ENCODE data around the gene HK2. TPM values are rescaled to one million over a fixed set of nuclear protein-coding genes. Genes with fewer than 3 reads are reported as not detected.

HK2 gene
- polyA plus RNA-seq, 2 donors: 11.8 to 18.0 TPM

DNA sequence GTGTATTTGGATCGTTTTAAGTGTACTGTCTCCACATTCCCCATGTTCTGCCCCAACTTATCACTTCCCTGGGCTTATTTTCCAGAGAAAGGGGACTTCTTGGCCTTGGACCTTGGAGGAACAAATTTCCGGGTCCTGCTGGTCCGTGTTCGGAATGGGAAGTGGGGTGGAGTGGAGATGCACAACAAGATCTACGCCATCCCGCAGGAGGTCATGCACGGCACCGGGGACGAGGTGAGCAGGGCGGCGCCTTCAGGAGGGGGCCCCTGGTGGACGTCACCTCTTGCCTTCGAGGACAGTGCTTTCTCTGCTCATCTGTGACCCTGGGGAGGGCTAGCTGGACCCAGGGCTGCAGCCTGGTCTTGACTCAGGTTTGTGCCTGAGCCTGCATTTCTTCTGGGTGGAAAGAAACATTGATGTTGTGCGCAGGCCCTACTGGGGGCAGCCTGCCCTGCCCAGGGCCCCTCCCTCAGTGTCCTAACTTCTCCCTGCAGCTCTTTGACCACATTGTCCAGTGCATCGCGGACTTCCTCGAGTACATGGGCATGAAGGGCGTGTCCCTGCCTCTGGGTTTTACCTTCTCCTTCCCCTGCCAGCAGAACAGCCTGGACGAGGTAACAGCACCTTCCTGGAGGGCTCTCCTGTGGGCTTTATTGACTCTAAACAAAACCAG, 47.8 kb downstream of the HK2 start:
- whole genome bisulfite sequencing, 2 donors: 89 to 92% methylated on average over 19 of the region's 19 CpGs
- Histone ChIP-seq H3K27me3 (ENCODE audit: control insufficient read depth in 1 of 2, insufficient read depth in 2 of 2, low read length in 2 of 2) (no peaks in the 10 kb centered on the region), H3K4me3 (ENCODE audit: low read depth in 1 of 2, low read length in 2 of 2) (no peak overlapping the region), H3K4me1 (ENCODE audit: control insufficient read depth in 2 of 2, insufficient read depth in 2 of 2, low read length in 1 of 2) (no peaks in the 10 kb centered on the region), H3K27ac (ENCODE audit: low read depth in 2 of 2, low read length in 1 of 2) (no peak overlapping the region), H3K9me3 (ENCODE audit: control insufficient read depth in 2 of 2, insufficient read depth in 1 of 2, low read depth in 1 of 2, low read length in 1 of 2) (no peaks in the 10 kb centered on the region), H3K36me3 (ENCODE audit: control insufficient read depth in 2 of 2, insufficient read depth in 2 of 2, low read length in 1 of 2) (peaks cover 10 to 50% of the 10 kb centered on the region in 2 donors)

DNA sequence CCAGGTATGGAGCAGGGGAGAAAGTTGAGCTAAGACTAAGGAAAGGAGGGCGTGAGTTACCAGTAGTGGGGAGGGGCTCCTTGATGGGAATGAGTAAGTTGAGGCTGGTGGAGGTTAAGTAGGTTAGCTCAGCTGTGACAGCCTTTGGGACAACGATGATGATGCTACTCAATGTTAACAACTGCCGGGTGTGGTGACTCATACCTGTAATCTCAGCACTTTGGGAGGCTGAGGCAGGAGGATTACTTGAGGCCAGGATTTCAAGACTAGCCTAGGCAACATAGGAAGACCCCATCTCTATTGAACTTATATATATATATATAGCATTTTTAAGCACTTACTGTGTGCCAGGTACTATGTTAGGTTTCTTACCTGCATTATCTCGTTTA, 48.4 kb downstream of the HK2 start:
- Histone ChIP-seq H3K9me3 (ENCODE audit: control insufficient read depth in 2 of 2, insufficient read depth in 1 of 2, low read depth in 1 of 2, low read length in 1 of 2) (no peaks in the 10 kb centered on the region), H3K4me1 (ENCODE audit: control insufficient read depth in 2 of 2, insufficient read depth in 2 of 2, low read length in 1 of 2) (no peaks in the 10 kb centered on the region), H3K27ac (ENCODE audit: low read depth in 2 of 2, low read length in 1 of 2) (no peak overlapping the region), H3K27me3 (ENCODE audit: control insufficient read depth in 1 of 2, insufficient read depth in 2 of 2, low read length in 2 of 2) (no peaks in the 10 kb centered on the region), H3K4me3 (ENCODE audit: low read depth in 1 of 2, low read length in 2 of 2) (no peak overlapping the region), H3K36me3 (ENCODE audit: control insufficient read depth in 2 of 2, insufficient read depth in 2 of 2, low read length in 1 of 2) (peaks cover 10 to 50% of the 10 kb centered on the region in 2 donors)
- 85 to 87% methylated on average over 4 of the region's 4 CpGs for WGBS, 2 donors

DNA sequence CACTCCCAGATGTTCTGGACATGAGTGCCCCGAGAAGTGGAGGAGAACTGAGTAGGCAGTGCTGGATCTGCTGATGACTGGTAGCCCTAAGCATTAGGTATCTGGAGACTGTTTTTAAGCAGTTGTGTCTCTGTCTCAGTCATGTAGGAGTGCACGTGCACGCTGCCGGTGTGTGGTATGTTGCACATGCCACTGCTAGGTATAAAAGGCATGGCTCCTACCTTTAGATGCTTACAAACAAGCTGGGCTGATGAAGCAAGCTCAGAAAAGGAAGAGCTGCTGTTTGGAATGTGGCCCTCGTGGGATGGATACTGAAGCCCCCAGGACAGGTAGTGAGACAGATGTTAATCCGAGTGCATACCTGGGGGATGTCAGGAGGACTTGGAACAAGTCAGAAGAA, 49.1 kb downstream of the HK2 start:
- 89% methylated on average over 6 of the region's 6 CpGs for whole genome bisulfite sequencing, 2 donors
- Histone ChIP-seq H3K36me3 (ENCODE audit: control insufficient read depth in 2 of 2, insufficient read depth in 2 of 2, low read length in 1 of 2) (peaks cover 10 to 51% of the 10 kb centered on the region in 2 donors), H3K27me3 (ENCODE audit: control insufficient read depth in 1 of 2, insufficient read depth in 2 of 2, low read length in 2 of 2) (no peaks in the 10 kb centered on the region), H3K9me3 (ENCODE audit: control insufficient read depth in 2 of 2, insufficient read depth in 1 of 2, low read depth in 1 of 2, low read length in 1 of 2) (no peaks in the 10 kb centered on the region), H3K27ac (ENCODE audit: low read depth in 2 of 2, low read length in 1 of 2) (no peak overlapping the region), H3K4me3 (ENCODE audit: low read depth in 1 of 2, low read length in 2 of 2) (peak overlapping the region in 1 of 2 donors; percentile 3), H3K4me1 (ENCODE audit: control insufficient read depth in 2 of 2, insufficient read depth in 2 of 2, low read length in 1 of 2) (peaks cover 0 to 2% of the 10 kb centered on the region in 2 donors)

DNA sequence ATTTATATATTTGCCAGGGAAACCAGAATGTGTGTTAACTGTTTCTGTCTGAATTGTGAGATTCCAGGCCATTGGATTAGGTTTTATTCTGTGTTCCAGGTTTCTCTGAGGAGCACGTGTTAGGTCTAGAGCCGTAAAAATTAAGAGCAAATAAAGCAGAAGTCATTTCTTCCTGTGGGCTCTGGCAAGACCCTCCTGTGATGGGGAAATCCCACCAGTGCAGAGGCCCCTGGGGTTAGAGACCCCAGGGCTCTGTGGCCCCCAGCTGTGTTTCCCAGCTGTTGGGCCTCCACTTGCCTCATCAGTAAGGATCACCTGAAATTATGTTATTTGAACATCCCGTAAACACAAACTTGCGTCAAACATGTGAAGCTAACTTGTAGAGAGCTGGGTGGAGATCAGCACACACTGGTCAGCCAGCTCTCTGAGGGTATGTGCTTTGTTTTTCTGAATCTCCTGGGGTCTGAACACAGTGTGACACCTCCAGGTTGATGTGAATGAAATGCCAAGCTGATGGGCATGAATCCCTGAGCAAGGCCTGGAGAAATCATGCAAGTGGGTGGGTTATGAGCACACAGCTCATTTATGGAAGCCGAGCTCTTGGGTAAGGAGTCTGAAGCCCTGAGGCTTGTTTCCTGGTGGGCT, 50.3 kb downstream of the HK2 start:
- Histone ChIP-seq H3K27me3 (ENCODE audit: control insufficient read depth in 1 of 2, insufficient read depth in 2 of 2, low read length in 2 of 2) (no peaks in the 10 kb centered on the region), H3K36me3 (ENCODE audit: control insufficient read depth in 2 of 2, insufficient read depth in 2 of 2, low read length in 1 of 2) (peaks cover 12 to 44% of the 10 kb centered on the region in 2 donors)

GRCh38 chr2:74884866-74885265, 50.9 kb downstream of the HK2 start:
- Histone ChIP-seq H3K4me1 (ENCODE audit: control insufficient read depth in 2 of 2, insufficient read depth in 2 of 2, low read length in 1 of 2) (peaks cover 0 to 2% of the 10 kb centered on the region in 2 donors), H3K36me3 (ENCODE audit: control insufficient read depth in 2 of 2, insufficient read depth in 2 of 2, low read length in 1 of 2) (peaks cover 12 to 41% of the 10 kb centered on the region in 2 donors), H3K4me3 (ENCODE audit: low read depth in 1 of 2, low read length in 2 of 2) (no peak overlapping the region), H3K27me3 (ENCODE audit: control insufficient read depth in 1 of 2, insufficient read depth in 2 of 2, low read length in 2 of 2) (no peaks in the 10 kb centered on the region), H3K9me3 (ENCODE audit: control insufficient read depth in 2 of 2, insufficient read depth in 1 of 2, low read depth in 1 of 2, low read length in 1 of 2) (no peaks in the 10 kb centered on the region), H3K27ac (ENCODE audit: low read depth in 2 of 2, low read length in 1 of 2) (no peak overlapping the region)
- 94 to 95% methylated on average over 5 of the region's 5 CpGs for WGBS, 2 donors

More for the DNA sequence above, 50.3 kb downstream of the HK2 start:
- peaks cover 0 to 2% of the 10 kb centered on the region in 2 donors for H3K4me1 ChIP-seq (ENCODE audit: control insufficient read depth in 2 of 2, insufficient read depth in 2 of 2, low read length in 1 of 2)
- no peak overlapping the region for H3K4me3 ChIP-seq (ENCODE audit: low read depth in 1 of 2, low read length in 2 of 2)
- H3K9me3 ChIP-seq (ENCODE audit: control insufficient read depth in 2 of 2, insufficient read depth in 1 of 2, low read depth in 1 of 2, low read length in 1 of 2): no peaks in the 10 kb centered on the region
- H3K27ac ChIP-seq (ENCODE audit: low read depth in 2 of 2, low read length in 1 of 2): no peak overlapping the region
- WGBS, 2 donors: 88 to 95% methylated on average over 5 of the region's 5 CpGs

GRCh38 chr2:74886251-74886650, 52.3 kb downstream of the HK2 start:
- Histone ChIP-seq H3K4me1 (ENCODE audit: control insufficient read depth in 2 of 2, insufficient read depth in 2 of 2, low read length in 1 of 2) (peaks cover 0 to 2% of the 10 kb centered on the region in 2 donors), H3K4me3 (ENCODE audit: low read depth in 1 of 2, low read length in 2 of 2) (no peak overlapping the region), H3K27ac (ENCODE audit: low read depth in 2 of 2, low read length in 1 of 2) (no peak overlapping the region), H3K36me3 (ENCODE audit: control insufficient read depth in 2 of 2, insufficient read depth in 2 of 2, low read length in 1 of 2) (peaks cover 14 to 37% of the 10 kb centered on the region in 2 donors), H3K9me3 (ENCODE audit: control insufficient read depth in 2 of 2, insufficient read depth in 1 of 2, low read depth in 1 of 2, low read length in 1 of 2) (no peaks in the 10 kb centered on the region), H3K27me3 (ENCODE audit: control insufficient read depth in 1 of 2, insufficient read depth in 2 of 2, low read length in 2 of 2) (no peaks in the 10 kb centered on the region)
- WGBS, 2 donors: 87 to 98% methylated on average over 8 of the region's 8 CpGs

GRCh38 chr2:74886811-74887210, 52.9 kb downstream of the HK2 start:
- no peaks in the 10 kb centered on the region for H3K27me3 ChIP-seq (ENCODE audit: control insufficient read depth in 1 of 2, insufficient read depth in 2 of 2, low read length in 2 of 2)
- H3K36me3 ChIP-seq (ENCODE audit: control insufficient read depth in 2 of 2, insufficient read depth in 2 of 2, low read length in 1 of 2): peaks cover 15 to 34% of the 10 kb centered on the region in 2 donors
- H3K4me1 ChIP-seq (ENCODE audit: control insufficient read depth in 2 of 2, insufficient read depth in 2 of 2, low read length in 1 of 2): peaks cover 0 to 2% of the 10 kb centered on the region in 2 donors
- no peak overlapping the region for H3K4me3 ChIP-seq (ENCODE audit: low read depth in 1 of 2, low read length in 2 of 2)
- no peaks in the 10 kb centered on the region for H3K9me3 ChIP-seq (ENCODE audit: control insufficient read depth in 2 of 2, insufficient read depth in 1 of 2, low read depth in 1 of 2, low read length in 1 of 2)
- no peak overlapping the region for H3K27ac ChIP-seq (ENCODE audit: low read depth in 2 of 2, low read length in 1 of 2)
- 95 to 96% methylated on average over 4 of the region's 4 CpGs for WGBS, 2 donors

DNA sequence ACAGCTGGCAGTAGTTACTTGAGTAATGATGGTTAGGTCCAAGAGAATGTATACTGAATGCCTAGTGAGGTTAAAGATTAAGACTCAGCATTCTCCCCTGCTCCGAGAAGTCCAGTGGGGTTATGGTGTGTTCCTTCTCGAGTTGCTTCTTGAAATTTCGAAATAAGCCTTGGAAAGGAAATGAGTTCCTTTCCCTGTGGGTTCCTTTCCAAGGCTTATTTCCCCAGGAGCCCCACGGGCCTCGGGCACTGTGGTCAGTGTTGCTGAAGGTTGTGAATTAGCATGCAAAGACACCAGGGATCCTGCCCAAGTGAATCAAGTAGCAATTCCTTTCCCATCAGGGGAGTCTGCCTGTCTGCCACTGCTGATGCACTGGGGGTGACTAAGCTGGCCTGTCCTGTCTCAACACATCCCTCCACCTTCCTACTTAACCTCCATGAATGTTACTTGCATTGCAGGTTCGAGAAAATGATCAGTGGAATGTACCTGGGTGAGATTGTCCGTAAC, 53.6 kb downstream of the HK2 start:
- Histone ChIP-seq H3K9me3 (ENCODE audit: control insufficient read depth in 2 of 2, insufficient read depth in 1 of 2, low read depth in 1 of 2, low read length in 1 of 2) (no peaks in the 10 kb centered on the region), H3K27ac (ENCODE audit: low read depth in 2 of 2, low read length in 1 of 2) (no peak overlapping the region), H3K27me3 (ENCODE audit: control insufficient read depth in 1 of 2, insufficient read depth in 2 of 2, low read length in 2 of 2) (no peaks in the 10 kb centered on the region), H3K4me1 (ENCODE audit: control insufficient read depth in 2 of 2, insufficient read depth in 2 of 2, low read length in 1 of 2) (peaks cover 0 to 2% of the 10 kb centered on the region in 2 donors), H3K36me3 (ENCODE audit: control insufficient read depth in 2 of 2, insufficient read depth in 2 of 2, low read length in 1 of 2) (peaks cover 15 to 29% of the 10 kb centered on the region in 2 donors), H3K4me3 (ENCODE audit: low read depth in 1 of 2, low read length in 2 of 2) (no peak overlapping the region)
- 55 to 60% methylated on average over 7 of the region's 7 CpGs for WGBS, 2 donors

- Histone ChIP-seq H3K4me1 (ENCODE audit: control insufficient read depth in 2 of 2, insufficient read depth in 2 of 2, low read length in 1 of 2) (peaks cover 0 to 2% of the 10 kb centered on the region in 2 donors), H3K27ac (ENCODE audit: low read depth in 2 of 2, low read length in 1 of 2) (no peak overlapping the region), H3K27me3 (ENCODE audit: control insufficient read depth in 1 of 2, insufficient read depth in 2 of 2, low read length in 2 of 2) (no peaks in the 10 kb centered on the region), H3K36me3 (ENCODE audit: control insufficient read depth in 2 of 2, insufficient read depth in 2 of 2, low read length in 1 of 2) (peaks cover 15 to 25% of the 10 kb centered on the region in 2 donors), H3K9me3 (ENCODE audit: control insufficient read depth in 2 of 2, insufficient read depth in 1 of 2, low read depth in 1 of 2, low read length in 1 of 2) (no peaks in the 10 kb centered on the region), H3K4me3 (ENCODE audit: low read depth in 1 of 2, low read length in 2 of 2) (no peak overlapping the region)
- WGBS, 2 donors: 85 to 87% methylated on average over 8 of the region's 8 CpGs
These were observed 54.2 kb downstream of the HK2 start for GRCh38 chr2:74887960-74888700.
